Suppressor macrophage treated with lipopolysaccharide for 1 hour (primary cell): ENCODE results near the gene VOPP1.
"Not testable (repeated sequence)": the region's sequence is repeated elsewhere in the genome, so short reads cannot be mapped to it uniquely, and the experiment has no call there.

Experiments used
- DNase-seq, 3 donors: peaks; one replicate each; pipeline ENCODE4 v3.0.0-alpha.2; 2020 to 2022

Gene VOPP1

GRCh38 chr7:55526770-55527169 lies 45.5 kb downstream of the VOPP1 start:
- DNase-seq: peak; percentile 54 to 61 (median 57)

GRCh38 chr7:55526329-55526728 lies 46.0 kb downstream of the VOPP1 start:
- DNase-seq: no peak

GRCh38 chr7:55524558-55525310 lies 47.6 kb downstream of the VOPP1 start:
- DNase-seq: no peak

- no peak for DNase-seq
These were observed 48.9 kb downstream of the VOPP1 start for GRCh38 chr7:55523366-55523765.

- DNase-seq: no peak
These were observed 50.1 kb downstream of the VOPP1 start for GRCh38 chr7:55521917-55522902.

GRCh38 chr7:55521512-55521911 lies 50.8 kb downstream of the VOPP1 start:
- DNase-seq: no peak

- peak in 1 of 3 donors; percentile 28 for DNase-seq
These were observed 51.7 kb downstream of the VOPP1 start for GRCh38 chr7:55520426-55521140.

GRCh38 chr7:55518836-55519235 lies 53.5 kb downstream of the VOPP1 start:
- no peak for DNase-seq

GRCh38 chr7:55517936-55518689 lies 54.2 kb downstream of the VOPP1 start:
- no peak for DNase-seq

- no peak for DNase-seq
These were observed 55.1 kb downstream of the VOPP1 start for GRCh38 chr7:55517191-55517633.

- no peak for DNase-seq
These were observed 55.9 kb downstream of the VOPP1 start for GRCh38 chr7:55516409-55516808.

- DNase-seq: no peak
These were observed 56.6 kb downstream of the VOPP1 start for GRCh38 chr7:55515569-55516279.

GRCh38 chr7:55514546-55515265 lies 57.6 kb downstream of the VOPP1 start:
- no peak for DNase-seq

- no peak for DNase-seq
These were observed 58.4 kb downstream of the VOPP1 start for GRCh38 chr7:55513868-55514267.

- no peak for DNase-seq
These were observed 59.6 kb downstream of the VOPP1 start for GRCh38 chr7:55512635-55513191.

- DNase-seq: no peak
These were observed 61.7 kb downstream of the VOPP1 start for GRCh38 chr7:55510621-55511020.

- not testable (repeated sequence) for DNase-seq
These were observed 62.1 kb downstream of the VOPP1 start for GRCh38 chr7:55510206-55510605.

GRCh38 chr7:55509322-55509721 lies 63.0 kb downstream of the VOPP1 start:
- peak; percentile 87 to 89 (median 89) for DNase-seq

GRCh38 chr7:55508221-55509011 lies 63.9 kb downstream of the VOPP1 start:
- peak; percentile 55 to 67 (median 60) for DNase-seq

GRCh38 chr7:55507743-55508142 lies 64.6 kb downstream of the VOPP1 start:
- no peak for DNase-seq
